Measurements from ENCODE around the gene PSMB2.
"Not testable (repeated sequence)": the region's sequence is repeated elsewhere in the genome, so short reads cannot be mapped to it uniquely, and the experiment has no call there.

Gene PSMB2

DNA sequence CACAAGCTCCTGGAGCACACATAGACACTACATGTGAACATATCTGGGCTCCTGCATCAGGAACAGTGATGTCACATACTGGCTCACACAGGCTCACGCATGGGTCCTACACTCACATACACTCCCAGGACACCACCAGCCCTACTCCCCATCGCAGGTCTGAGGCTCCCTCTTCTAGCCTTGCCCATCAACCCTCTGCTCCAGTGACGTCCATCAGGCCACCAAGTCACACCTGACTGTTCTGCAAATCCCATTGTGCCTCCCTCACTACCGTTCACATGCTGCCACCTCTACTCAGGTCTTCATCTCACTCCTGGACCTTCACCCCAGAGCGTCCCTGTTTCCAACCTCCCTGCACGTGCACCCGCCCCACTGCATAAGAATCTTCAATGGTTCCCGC lies 50.1 kb downstream of the PSMB2 start:
- peak in 1 of 2 experiments; percentile 14 for DNase-seq

DNA sequence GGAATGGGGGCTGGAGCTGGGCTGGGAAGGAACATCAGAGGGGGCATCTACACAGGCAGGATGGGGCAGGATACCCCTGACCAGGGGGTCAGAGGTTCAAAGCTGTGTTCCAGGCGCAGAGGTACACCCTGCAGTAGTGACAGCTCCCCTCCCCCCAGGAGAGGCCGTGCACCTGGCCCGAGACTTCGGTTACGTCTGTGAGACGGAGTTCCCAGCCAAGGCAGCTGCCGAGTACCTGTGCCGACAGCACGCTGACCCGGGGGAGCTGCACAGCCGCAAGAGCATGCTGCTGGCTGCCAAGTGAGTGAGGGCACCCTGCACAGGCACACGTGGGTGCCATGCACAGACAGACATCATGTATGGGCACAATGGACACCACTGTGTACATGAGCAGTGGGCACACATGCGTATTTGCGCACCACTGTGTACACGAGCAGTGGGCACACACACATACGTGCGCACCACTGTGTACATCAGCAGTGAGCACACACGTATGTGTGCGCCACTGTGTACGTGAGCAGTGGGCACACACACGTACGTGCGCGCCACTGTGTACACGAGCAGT lies 50.8 kb downstream of the PSMB2 start:
- DNase-seq, result peak in 1 of 2 experiments; percentile 6

DNA sequence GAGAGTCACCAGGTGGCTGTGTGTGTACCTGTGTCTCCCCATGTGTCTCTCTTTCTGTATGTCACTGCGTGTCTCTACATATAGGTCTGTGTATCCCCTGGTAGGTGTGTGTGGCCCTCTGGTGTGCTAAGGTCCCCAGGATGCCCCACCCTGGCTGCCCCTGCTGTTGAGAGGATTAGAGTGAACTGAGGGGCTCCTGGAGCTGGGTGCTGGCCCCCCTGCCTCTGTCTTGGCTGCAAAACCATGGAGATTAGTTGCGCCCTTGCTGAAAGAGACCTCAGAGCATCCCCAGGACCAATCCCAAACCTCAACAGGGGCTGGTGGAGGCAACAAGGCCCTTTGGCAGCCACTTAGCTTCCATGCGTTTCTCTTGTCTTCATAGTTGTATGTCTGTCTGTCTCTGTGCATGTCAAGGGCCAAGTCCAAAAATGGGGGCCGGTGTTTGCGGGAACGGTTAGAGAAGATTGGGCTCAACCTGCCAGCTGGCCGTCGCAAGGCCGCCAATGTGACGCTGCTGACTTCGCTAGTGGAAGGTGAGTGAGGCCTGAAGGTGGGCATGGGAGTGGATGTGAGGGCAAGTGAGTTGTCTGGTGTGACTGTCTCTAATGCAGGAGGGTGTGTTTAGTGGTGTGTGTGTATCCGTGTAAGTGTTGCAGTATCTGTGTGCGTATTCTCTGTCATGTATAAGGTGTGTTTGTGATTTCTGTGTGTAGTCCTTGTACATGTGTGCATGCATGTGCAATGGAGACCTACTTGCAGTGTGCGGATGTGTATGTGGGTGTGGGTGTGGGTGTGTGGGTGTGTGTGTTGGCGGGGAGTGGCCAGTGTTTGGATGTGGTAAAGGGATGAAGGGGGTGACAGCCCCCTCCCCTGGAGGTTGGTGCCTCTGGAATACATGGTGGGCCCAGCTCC lies 51.6 kb downstream of the PSMB2 start:
- peak in 1 of 2 experiments; percentile 10 for DNase-seq

DNA sequence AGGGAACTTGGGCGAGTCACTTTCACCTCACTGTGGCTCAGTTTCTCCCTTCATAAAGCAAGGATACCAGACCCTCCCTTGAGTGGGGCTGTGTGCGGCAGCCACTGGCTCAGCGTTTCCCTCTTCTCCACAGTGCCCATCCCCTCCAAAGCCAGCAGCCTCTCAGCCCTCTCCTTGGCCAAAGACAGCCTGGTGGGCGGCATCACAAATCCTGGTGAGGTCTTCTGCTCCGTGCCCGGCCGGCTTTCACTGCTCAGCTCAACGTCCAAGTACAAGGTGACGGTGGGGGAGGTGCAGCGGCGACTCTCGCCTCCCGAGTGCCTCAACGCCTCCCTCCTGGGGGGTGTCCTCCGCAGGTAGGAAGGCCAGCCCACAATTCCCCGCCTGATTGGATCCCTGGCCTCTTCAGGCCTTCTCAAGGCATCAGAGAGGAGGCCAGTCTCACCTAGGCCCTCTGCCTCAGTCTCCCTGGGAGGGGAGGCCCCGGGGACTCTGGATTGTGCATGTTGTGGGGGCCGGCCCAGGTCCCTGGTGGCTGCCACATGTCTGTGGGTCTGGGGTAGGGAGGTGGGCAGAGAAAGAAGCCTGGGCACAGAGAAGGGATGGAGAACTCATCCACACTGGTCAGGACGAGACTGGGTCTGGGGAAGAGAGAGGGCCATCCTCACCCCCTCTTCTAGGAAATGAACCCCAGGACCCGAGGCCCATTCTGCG lies 53.0 kb downstream of the PSMB2 start:
- no peak for DNase-seq

DNA sequence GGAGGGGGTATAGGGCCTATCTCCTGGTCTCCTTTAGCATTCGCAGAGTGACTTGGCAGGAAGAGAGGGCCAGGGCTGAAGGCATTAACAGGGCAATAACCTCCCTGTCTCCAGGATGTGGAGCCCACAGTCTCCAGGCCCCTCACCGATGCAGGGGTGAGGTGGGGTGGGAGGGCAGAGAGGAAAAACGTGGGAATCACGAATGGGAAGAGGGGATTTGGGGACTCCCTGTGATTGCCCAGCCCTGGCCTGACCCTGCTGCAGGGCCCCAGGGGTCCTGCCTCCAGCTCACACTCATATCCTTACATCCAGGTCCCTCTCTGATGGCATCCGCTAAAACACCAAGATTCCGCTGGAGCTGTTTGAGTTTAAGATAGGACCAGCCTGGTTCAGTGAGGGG lies 53.6 kb downstream of the PSMB2 start:
- no peak for DNase-seq

DNA sequence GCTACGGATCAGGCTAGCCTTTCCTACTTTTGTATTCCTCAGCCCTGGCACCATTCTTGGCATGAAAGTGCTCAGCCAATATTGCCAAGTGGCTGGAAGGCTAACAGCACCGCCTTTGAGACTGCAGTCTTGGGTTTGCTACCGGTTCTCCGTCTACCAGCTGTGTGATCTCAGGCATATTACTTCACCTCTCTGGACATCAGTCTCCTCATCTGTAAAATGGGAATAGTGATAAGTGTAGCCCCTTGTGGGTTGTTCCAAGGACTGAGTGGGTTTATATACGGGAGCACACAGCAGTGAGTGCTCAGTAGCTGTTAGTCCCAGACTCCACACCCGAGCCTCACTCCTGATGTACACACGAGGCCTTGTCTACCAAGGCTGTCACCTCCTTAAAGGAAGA lies 54.5 kb downstream of the PSMB2 start:
- no peak for DNase-seq

DNA sequence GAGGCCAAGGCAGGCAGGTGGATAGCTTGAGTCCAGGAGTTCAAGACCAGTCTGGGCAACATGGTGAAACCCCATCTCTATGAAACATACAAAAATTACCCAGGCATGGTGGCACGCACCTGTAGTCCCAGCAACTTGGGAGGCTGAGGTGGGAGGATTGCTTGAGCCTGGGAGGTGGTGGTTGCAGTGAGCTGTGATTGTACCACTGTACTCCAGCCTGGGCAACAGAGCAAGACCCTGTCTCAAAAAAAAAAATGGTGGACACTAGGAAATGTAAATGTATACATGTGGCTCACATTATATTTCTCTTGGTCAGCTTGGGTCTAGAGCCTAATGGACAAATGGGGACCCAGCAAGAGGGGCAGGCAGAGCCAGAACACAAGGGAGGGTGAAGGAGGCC lies 55.5 kb downstream of the PSMB2 start:
- not testable (repeated sequence) for DNase-seq

DNA sequence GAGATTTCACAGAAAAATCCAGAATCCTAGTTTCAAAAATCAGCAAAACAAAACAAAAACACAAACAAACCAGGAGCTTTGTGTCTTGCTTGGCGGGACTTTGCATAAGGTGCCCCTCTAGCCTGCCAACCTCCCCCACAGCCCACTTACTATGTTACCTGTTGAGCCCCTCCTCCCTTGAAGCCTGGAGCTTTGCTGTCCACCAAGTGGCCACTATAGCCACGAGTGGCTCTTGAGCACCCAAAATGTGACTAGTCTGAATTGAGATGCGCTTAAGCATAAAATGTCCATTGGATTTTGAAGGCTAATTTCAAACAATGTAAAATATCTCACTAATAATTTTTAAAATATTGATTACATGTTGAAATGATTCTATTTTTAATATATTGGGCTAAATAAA lies 56.0 kb downstream of the PSMB2 start:
- no peak for DNase-seq

DNA sequence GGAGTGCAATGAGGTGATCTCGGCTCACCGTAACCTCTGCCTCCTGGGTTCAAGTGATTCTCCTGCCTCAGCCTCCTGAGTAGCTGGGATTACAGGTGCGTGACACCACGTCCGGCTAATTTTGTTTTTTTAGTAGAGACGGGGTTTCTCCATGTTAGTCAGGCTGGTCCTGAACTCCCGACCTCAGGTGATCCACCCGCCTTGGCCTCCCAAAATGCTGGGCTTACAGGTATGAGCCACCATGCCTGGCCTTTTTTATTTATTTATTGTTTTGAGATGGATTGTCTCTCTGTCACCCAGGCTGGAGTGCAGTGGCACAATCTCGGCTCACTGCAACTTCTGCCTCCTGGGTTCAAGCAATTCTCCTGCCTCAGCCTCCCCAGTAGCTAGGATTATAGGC lies 59.7 kb downstream of the PSMB2 start:
- DNase-seq, result not testable (repeated sequence)

DNA sequence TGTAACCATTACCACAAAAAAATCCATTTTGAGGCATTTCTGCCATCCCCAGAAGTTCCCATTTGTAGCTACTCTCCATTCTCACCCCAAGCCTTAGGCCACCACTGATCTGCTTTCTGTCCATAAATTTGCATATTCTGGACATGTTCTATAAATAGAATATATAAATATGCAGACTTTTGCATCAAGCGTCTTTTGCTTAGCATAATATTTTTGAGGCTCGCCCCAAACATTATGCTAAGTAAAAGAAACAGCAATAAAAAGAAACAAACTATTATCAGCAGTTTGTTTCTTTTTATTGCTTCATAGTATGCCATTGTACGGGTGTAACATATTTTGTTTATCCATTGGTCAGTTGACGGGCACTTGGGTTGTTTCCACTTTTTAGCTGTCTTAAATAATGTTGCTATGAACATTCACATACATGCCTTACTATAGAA lies 60.4 kb downstream of the PSMB2 start:
- DNase-seq, result no peak

DNA sequence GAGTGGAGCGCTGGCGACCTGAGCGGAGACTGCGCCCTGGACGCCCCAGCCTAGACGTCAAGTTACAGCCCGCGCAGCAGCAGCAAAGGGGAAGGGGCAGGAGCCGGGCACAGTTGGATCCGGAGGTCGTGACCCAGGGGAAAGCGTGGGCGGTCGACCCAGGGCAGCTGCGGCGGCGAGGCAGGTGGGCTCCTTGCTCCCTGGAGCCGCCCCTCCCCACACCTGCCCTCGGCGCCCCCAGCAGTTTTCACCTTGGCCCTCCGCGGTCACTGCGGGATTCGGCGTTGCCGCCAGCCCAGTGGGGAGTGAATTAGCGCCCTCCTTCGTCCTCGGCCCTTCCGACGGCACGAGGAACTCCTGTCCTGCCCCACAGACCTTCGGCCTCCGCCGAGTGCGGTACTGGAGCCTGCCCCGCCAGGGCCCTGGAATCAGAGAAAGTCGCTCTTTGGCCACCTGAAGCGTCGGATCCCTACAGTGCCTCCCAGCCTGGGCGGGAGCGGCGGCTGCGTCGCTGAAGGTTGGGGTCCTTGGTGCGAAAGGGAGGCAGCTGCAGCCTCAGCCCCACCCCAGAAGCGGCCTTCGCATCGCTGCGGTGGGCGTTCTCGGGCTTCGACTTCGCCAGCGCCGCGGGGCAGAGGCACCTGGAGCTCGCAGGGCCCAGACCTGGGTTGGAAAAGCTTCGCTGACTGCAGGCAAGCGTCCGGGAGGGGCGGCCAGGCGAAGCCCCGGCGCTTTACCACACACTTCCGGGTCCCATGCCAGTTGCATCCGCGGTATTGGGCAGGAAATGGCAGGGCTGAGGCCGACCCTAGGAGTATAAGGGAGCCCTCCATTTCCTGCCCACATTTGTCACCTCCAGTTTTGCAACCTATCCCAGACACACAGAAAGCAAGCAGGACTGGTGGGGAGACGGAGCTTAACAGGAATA lies 64.0 kb downstream of the PSMB2 start:
- DNase-seq, result peak; percentile 73 to 77

DNA sequence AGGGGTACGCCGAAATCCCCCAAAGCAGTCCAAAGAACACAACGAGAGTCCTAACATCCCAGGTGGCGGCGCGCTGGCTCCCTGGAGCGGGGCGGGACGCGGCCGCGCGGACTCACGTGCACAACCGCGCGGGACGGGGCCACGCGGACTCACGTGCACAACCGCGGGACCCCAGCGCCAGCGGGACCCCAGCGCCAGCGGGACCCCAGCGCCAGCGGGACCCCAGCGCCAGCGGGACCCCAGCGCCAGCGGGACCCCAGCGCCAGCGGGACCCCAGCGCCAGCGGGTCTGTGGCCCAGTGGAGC lies 64.6 kb downstream of the PSMB2 start:
- DNase-seq, result not testable (repeated sequence)

DNA sequence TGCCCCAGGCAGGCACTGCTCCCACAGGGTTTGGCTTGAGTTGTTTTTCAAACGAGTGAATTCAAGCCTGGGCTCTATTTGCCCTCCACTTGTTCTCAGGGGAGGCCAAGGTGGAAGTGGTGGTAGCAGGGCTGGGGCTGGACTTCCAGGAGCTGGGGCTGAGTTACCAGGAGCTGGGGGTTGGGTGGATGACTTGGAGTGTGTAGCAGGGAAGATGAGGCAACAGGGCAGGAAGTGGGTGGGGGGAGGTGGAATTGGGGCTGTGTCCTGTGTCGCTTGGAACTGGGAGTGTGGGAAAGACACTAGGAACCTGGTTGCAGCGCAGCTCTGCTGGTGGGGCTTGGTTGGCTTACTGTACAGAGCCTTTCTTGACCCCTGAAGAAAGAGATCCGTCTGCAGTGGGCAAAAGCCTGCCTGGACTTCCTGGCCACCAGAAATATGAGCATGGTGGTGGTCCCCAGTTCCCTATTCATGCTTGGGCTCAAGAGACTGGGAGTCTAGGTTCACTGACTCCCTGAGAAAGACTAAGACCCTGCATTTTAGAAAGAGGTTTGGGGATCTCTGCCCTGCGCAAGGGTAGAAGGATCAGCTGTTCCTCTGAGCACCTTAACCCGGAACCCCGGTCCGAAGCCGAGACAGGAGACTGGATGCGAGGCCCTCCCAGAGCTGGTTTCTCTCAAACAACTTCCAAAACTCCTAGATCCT lies 65.1 kb downstream of the PSMB2 start:
- no peak for DNase-seq

DNA sequence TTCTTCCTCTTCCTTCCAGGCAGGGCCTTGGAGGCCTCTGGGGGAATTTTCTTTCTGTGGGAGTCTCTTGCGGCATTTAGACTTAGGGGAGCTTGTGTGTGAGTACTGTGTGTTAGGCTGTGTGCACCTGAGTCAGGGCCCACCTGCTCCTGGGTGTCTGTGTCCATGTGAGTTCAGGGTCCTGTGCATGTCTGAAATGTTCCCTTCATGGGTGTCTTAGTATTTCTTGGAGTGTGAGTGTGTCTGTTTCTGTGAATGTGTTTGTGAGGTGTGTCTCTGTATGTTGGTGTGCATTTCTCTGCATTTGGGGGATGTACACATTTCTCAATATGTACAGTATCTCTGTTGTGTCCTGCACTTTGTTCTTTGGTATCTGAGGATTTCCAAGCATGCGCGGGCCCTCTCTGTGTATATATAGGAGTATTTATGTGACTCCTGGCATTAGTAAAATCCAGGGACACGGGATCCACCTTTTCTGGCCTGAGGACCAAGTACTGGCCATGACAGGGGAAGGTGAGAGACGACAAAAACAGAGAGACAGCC lies 65.8 kb downstream of the PSMB2 start:
- DNase-seq, result no peak

DNA sequence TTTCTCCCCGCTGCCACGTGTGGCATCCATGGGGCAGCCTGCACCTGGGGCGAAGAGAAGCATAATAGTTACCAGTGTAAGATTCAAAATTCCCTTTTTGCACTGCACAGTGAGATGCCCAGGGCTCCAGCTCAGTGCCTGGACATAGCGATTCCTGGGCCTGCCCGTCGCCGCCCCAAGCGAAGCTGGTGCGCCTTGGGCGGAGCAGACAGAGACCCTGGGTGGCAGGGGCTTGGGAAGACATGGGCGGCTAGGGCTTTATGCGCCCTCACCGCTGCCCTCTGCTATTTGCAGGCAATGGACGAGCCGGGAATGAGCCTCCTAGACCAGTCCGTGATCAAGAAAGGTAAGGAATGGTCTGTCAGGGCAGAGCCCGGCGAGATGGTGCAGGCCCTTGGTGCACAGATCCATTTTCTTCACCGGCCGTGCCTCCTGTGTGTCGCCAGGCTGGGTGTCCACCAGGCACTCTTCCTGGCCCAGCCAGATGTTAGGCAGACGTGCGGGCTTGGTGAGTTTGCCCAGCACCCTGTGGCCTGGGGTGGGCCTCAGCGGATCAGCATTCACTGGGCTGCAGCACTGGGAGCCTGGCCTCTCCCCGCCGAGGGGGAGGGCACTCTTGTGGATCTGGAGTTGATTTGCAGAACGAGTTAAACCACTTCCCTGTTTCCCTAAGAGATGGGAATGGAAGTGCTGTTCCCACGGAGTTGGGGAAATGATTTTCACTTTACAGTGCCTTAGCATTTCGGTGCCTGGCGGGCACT lies 66.5 kb downstream of the PSMB2 start:
- no peak for DNase-seq

DNA sequence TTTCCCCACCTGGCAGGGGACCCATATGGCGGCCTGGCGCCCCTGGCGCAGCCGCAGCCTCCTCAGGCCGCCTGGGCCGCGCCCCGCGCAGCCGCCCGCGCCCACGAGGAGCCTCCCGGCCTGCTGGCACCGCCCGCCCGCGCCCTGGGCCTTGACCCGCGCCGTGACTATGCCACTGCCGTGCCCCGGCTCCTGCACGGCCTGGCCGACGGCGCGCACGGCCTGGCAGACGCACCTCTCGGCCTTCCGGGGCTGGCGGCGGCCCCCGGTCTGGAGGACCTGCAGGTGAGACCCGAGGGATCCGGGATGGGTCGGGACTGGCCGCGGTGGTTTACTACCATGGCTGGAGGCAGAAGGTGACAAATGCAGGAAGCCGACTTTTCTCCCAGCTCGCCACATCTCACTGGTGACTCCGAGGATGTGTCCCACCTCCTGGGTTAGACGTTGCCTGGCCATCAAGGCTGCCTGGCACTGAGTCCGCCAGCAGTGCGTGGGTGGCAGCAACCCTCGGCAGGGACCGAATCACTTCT lies 67.1 kb downstream of the PSMB2 start:
- DNase-seq, result no peak

DNA sequence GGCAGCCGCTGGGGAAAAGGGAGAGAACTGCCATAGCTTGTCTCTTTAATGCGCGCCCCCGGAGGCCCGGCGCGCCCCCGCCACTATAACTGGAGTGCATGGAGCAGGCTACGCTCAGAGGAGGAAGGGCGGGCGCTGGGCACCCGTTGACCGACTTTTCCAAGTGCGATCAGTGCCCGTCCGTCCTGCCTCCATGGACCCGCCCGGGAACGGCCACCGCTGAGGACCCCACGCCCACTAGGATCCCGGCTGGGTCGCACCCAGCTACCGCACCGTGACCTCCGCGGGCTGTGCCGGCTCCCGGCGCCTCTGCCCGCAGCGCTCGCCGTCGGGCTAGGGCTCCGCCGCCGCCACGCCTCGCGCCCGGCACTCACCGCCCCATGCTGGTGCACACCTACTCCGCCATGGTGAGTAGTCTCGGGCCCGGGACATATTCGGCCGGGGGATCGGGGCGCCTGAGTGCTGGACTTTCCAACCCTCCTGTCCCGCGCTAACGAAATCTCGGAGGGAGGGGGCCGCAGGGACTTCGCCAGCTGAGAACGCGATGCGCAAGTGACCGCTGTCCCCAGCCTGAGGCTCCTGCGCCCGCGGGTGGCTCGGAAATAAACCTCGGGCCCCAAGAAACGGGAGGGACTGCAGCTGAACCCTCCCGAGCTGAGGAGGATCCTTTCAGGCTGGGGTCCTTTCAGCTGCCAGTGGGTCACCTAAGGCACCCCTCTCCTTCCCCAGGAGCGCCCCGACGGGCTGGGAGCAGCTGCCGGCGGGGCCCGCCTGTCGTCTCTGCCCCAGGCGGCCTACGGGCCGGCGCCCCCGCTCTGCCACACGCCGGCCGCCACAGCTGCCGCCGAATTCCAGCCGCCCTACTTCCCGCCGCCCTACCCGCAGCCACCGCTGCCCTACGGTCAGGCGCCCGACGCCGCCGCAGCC lies 67.9 kb downstream of the PSMB2 start, which contains the start of gene TFAP2E:
TFAP2E (plus strand) TSS at position 117 of the 927 bp plus-strand sequence; CDS start at position 381, 264 bp downstream.
- DNase-seq, result no peak

DNA sequence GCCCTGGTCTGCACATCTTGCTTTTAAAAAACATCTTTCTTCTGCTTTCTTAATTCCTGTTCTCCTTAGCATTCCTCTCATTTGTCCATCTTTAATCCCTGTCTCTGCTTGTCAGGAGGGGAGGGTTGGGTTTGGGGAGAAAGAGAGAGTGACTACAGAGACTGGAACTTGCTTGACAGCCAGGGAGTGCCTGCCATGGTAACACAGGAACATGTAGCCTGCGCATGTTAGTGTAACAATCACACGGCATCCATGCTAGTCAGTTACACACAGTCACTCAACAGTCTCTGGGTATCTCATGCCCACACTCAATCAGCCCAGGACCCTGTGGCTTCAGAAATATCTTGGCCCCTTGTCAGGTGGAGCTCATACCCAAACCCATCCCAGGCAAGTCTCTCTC lies 69.0 kb downstream of the PSMB2 start:
- no peak for DNase-seq

DNA sequence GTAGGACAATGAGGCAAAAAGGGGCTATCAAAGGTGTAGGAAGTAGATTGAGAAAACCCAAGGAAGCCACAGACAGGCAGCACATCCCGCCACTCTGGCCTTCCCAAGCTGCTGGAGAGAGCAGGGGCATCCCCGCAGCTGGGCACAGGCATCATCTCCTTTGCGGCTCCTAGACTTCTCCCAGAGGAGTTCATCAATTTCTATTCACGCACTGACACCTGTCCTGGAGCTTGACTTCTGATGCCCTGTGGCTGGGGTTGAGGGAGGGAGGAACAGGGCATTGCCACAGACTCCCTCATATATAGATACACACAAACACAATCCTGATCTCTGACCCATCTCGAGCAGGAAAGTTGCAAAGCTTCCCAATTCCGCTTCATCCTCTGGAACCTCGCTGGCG lies 70.1 kb downstream of the PSMB2 start:
- no peak for DNase-seq

Data from activated T-cell treated with anti-CD3 and anti-CD28 coated beads, Interleukin-2, amount 50 U/mL, for 48 hours (primary cell).